AG09309 (cell line): ENCODE data around the gene NDUFS3.

ENCODE experiments used
- DNase-seq: peaks from one replicate; pipeline ENCODE4 v3.0.0-alpha.2; 2010; ENCODE audit warnings: low read depth
- H3K4me3 ChIP-seq: 2 replicates; pipeline ENCODE4 v1.5.1; 2011; ENCODE audit warnings: mild to moderate bottlenecking, low read depth, low read length, moderate library complexity; ENCODE audit not compliant: control insufficient read depth
- CTCF ChIP-seq: IDR thresholded peaks from 2 replicates; pipeline ENCODE4 v1.5.1; 2011; ENCODE audit warnings: mild to moderate bottlenecking, low read depth, low read length, inconsistent platforms; ENCODE audit not compliant: insufficient read depth, control insufficient read depth; ENCODE audit errors: missing control alignments

Gene NDUFS3

GRCh38 chr11:47589977-47590861 is 11.3 kb downstream of the NDUFS3 start:
- no peak for DNase-seq
- H3K4me3 ChIP-seq = no peak overlapping the region
- no peak for TF ChIP-seq CTCF

DNA sequence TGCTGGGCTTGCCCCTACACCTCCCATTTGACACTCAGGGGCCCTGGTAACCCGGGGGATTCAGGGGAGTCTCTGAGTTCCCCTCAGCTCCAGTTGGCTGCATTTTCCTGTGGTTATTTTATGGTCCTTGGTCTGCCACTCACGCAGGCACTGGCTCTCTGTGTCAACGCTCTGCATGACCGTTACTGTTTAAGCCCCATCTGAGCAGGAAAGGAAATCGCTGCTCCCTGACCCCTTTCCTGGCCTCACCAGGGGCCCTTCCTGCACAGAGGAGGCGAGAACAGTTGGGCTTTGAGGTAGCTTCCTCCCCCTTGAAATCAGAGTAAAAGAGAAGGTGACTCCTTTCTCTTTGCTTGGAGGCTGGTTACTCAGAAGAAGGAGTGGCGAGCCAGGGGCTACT is 12.9 kb downstream of the NDUFS3 start:
- no peak for DNase-seq
- no peak overlapping the region for H3K4me3 ChIP-seq
- no peak for TF ChIP-seq CTCF

- no peak for TF ChIP-seq CTCF
- H3K4me3 ChIP-seq = no peak overlapping the region
- DNase-seq = no peak
These were observed 13.4 kb downstream of the NDUFS3 start for GRCh38 chr11:47592251-47592650.

- no peak for DNase-seq
- TF ChIP-seq CTCF = no peak
- no peak overlapping the region for H3K4me3 ChIP-seq
These were observed 14.1 kb downstream of the NDUFS3 start for GRCh38 chr11:47592970-47593369.

DNA sequence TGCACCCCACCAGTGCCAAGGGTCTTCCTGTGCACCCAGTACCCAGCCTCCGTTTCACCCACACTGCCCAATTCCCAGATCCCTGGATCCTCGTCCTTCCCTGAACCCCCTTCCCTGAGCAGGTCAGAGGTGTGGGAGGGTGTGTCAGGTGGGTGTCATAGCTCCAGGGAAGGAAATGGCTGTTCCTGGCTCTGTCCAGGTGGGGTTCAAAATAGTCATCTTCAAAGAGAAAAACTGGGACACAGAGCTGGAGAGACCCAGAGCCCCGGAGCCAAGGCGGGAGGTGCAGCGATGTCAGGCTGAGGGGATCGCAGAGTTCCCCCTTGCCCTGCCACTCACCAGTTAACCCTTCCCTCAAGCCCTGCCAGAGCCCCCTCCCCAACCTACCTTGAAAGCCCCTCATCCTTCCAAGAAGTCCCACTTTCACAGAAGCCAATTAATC is 14.6 kb downstream of the NDUFS3 start:
- DNase-seq = no peak
- TF ChIP-seq CTCF = no peak
- H3K4me3 ChIP-seq = no peak overlapping the region

- no peak for TF ChIP-seq CTCF
- no peak for DNase-seq
- H3K4me3 ChIP-seq = peak within 1 kb of the TSS; percentile 28
These were observed 15.3 kb downstream of the NDUFS3 start, which contains the start of gene C1QTNF4 for GRCh38 chr11:47593934-47594855. C1QTNF4 (minus strand) TSS chr11:47594411; CDS start chr11:47590810, 3,601 bp downstream.
